Measurements from ENCODE around the gene CTSC. TPM values are rescaled to one million over a fixed set of nuclear protein-coding genes. Genes with fewer than 3 reads are reported as not detected.

CTSC gene
- total and polyA plus RNA-seq, 3 experiments from 2014 or later, result 128 to 261 (median 132) TPM

DNA sequence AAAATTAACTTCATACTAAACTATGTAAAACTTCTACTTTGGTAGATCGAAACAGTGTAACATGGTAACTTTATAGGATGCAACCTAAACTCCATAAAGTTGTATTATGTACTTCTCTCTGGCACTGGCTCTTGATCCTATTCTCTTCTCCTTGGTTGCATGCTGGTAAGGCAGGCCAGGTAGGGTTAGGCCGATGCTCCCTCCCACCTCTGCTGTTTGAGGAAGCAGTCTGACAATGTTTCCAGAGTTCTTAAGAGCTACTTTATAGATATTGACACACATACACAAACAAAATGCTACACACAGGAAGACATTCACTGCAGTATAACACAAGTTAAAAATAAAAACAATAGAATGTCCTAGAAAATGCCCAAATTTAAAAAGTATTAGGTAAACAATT lies 22.5 kb downstream of the CTSC start:
- no peaks in the 10 kb centered on the region for H3K9me3 Mint-ChIP-seq
- Histone ChIP-seq H3K4me1 (ENCODE audit: insufficient read depth, low read length) (no peaks in the 10 kb centered on the region), H3K27me3 (ENCODE audit: insufficient read depth, low read length, poor library complexity, severe bottlenecking) (no peaks in the 10 kb centered on the region), H3K4me3 (ENCODE audit: low read length) (no peak overlapping the region), H3K9me3 (ENCODE audit: low read length) (no peaks in the 10 kb centered on the region), H3K36me3 (ENCODE audit: insufficient read depth, low read length) (no peaks in the 10 kb centered on the region), H3K27ac (ENCODE audit: low read depth, low read length) (no peak overlapping the region)
- CTCF ChIA-PET, result no interaction called here
- POLR2A ChIA-PET, result no interaction called here
- H3K27ac Mint-ChIP-seq, result peak overlapping the region in 3 of 8 donors; percentile 5 to 70 (median 30)
- no peaks in the 10 kb centered on the region for H3K27me3 Mint-ChIP-seq
- H3K4me3 Mint-ChIP-seq, result no peak overlapping the region
- H3K4me1 Mint-ChIP-seq, result peaks cover 56 to 81% (median 79%) of the 10 kb centered on the region in 3 donors
- DNase-seq, result no peak
- peaks cover 0 to 63% (median 24%) of the 10 kb centered on the region in 3 donors for H3K36me3 Mint-ChIP-seq

DNA sequence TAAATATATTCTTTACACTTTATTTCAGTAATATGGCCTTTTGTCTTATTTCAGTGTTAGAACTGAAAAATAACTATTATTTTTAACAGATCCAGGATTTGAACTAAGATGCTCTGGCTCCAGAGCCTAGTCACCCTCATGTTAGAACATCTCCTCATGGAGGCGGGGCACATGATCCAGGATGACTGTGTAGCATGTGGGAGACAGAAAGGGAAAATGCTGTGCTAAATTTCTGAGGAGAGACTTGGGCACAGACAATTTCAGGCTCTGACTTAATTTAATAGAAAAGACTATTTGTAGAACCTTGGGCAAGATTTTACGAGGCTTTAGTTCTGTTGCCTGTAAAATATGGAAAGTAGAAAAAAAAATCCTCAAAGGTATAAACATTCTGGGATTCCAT lies 24.1 kb downstream of the CTSC start:
- Histone ChIP-seq H3K27me3 (ENCODE audit: insufficient read depth, low read length, poor library complexity, severe bottlenecking) (no peaks in the 10 kb centered on the region), H3K4me3 (ENCODE audit: low read length) (no peak overlapping the region), H3K9me3 (ENCODE audit: low read length) (no peaks in the 10 kb centered on the region), H3K4me1 (ENCODE audit: insufficient read depth, low read length) (no peaks in the 10 kb centered on the region), H3K27ac (ENCODE audit: low read depth, low read length) (no peak overlapping the region), H3K36me3 (ENCODE audit: insufficient read depth, low read length) (peaks cover 7% of the 10 kb centered on the region)
- Mint-ChIP-seq H3K4me1 (peaks cover 58 to 82% (median 77%) of the 10 kb centered on the region in 3 donors), H3K27me3 (no peaks in the 10 kb centered on the region), H3K36me3 (peaks cover 4 to 72% (median 32%) of the 10 kb centered on the region in 3 donors), H3K4me3 (peak overlapping the region in 2 of 7 donors; percentile 8 to 10), H3K9me3 (no peaks in the 10 kb centered on the region), H3K27ac (peak overlapping the region in 4 of 8 donors; percentile 4 to 46 (median 26))
- no peak for DNase-seq
- ChIA-PET CTCF (no interaction called here), POLR2A (no interaction called here)

DNA sequence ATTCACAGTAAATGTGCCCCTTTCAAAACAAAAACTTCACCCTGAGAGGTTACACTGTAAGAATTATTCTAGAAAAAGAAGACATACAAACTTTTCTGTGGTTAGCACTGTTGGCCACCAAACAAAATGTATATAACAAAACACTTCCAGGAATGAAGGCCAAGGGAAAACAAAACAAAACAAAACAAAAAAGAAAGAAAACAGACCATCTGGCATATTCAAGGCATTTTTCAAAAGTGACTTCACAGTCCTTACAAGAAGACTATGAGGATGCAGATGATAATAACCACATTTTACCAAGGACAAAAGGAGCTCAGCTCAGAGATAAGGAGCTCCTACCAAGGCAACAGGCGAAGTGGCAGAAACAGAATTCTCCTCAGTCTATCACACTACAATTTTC lies 24.9 kb downstream of the CTSC start:
- Mint-ChIP-seq H3K4me3 (peak overlapping the region in 4 of 7 donors; percentile 1 to 13 (median 6)), H3K36me3 (peaks cover 8 to 73% (median 34%) of the 10 kb centered on the region in 3 donors), H3K27ac (peak overlapping the region; percentile 22 to 86 (median 56)), H3K9me3 (no peaks in the 10 kb centered on the region), H3K27me3 (no peaks in the 10 kb centered on the region), H3K4me1 (peaks cover 55 to 80% (median 74%) of the 10 kb centered on the region in 3 donors)
- POLR2A ChIA-PET, result no interaction called here
- Histone ChIP-seq H3K27me3 (ENCODE audit: insufficient read depth, low read length, poor library complexity, severe bottlenecking) (no peaks in the 10 kb centered on the region), H3K36me3 (ENCODE audit: insufficient read depth, low read length) (peaks cover 12% of the 10 kb centered on the region), H3K9me3 (ENCODE audit: low read length) (no peaks in the 10 kb centered on the region), H3K27ac (ENCODE audit: low read depth, low read length) (no peak overlapping the region), H3K4me3 (ENCODE audit: low read length) (no peak overlapping the region), H3K4me1 (ENCODE audit: insufficient read depth, low read length) (no peaks in the 10 kb centered on the region)
- CTCF ChIA-PET, result no interaction called here
- no peak for DNase-seq

DNA sequence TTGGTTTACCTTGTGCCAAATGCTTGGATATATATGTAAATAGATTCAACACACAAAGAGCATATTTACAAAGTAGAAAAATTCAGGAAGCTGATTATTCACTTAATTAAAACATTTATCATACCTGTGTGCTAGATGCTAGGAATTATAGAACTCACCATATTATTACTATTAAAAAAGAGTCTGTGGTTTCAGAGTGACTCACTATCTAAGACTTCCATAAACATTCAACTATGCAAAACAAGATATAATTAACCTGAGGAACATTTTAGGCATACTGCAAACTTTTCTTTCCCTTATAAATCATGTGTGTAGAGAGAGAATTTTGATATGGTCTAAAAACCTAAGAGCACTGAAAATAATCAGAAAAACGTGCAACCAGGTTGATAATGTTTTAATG lies 27.3 kb downstream of the CTSC start:
- ChIA-PET CTCF (no interaction called here), POLR2A (no interaction called here)
- DNase-seq, result no peak
- no peak overlapping the region for H3K27ac ChIP-seq (ENCODE audit: low read depth, low read length)
- H3K4me3 ChIP-seq (ENCODE audit: low read length), result no peak overlapping the region
- no peak overlapping the region for H3K27ac Mint-ChIP-seq
- peaks cover 19% of the 10 kb centered on the region for H3K36me3 ChIP-seq (ENCODE audit: insufficient read depth, low read length)
- H3K36me3 Mint-ChIP-seq, result peaks cover 25 to 81% (median 41%) of the 10 kb centered on the region in 3 donors
- no peaks in the 10 kb centered on the region for H3K27me3 ChIP-seq (ENCODE audit: insufficient read depth, low read length, poor library complexity, severe bottlenecking)
- H3K4me1 Mint-ChIP-seq, result peaks cover 58 to 81% (median 71%) of the 10 kb centered on the region in 3 donors
- no peak overlapping the region for H3K4me3 Mint-ChIP-seq
- H3K27me3 Mint-ChIP-seq, result no peaks in the 10 kb centered on the region
- H3K9me3 ChIP-seq (ENCODE audit: low read length), result no peaks in the 10 kb centered on the region
- no peaks in the 10 kb centered on the region for H3K4me1 ChIP-seq (ENCODE audit: insufficient read depth, low read length)
- peaks cover 0 to 6% (median 0%) of the 10 kb centered on the region in 5 donors for H3K9me3 Mint-ChIP-seq

DNA sequence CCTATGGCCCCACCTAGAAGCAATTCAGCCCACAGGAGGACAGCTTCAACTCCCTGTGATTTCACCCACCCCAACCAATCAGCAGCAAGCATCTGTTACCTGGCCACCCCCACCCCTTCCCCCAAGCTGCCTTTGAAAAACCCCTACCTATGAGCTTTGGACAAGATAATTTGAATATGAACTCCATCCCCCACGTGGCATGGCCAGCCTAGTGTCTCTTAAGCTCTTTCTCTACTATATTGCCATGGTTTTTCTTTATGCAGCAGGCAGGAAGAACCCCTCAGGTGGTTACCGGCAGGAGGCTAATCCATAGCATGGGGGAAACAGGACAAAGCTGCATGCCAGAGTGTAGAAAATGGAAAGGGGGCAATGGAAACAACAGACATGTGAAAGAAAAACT lies 29.0 kb downstream of the CTSC start:
- Mint-ChIP-seq H3K36me3 (peaks cover 29 to 86% (median 45%) of the 10 kb centered on the region in 3 donors), H3K27ac (peak overlapping the region in 2 of 8 donors; percentile 32 to 81), H3K4me3 (no peak overlapping the region), H3K27me3 (no peaks in the 10 kb centered on the region), H3K4me1 (peaks cover 54 to 77% (median 71%) of the 10 kb centered on the region in 3 donors), H3K9me3 (peaks cover 0 to 6% (median 0%) of the 10 kb centered on the region in 5 donors)
- POLR2A ChIA-PET, result no interaction called here
- CTCF ChIA-PET, result no interaction called here
- H3K4me3 ChIP-seq (ENCODE audit: low read length), result no peak overlapping the region
- peaks cover 22% of the 10 kb centered on the region for H3K36me3 ChIP-seq (ENCODE audit: insufficient read depth, low read length)
- H3K27ac ChIP-seq (ENCODE audit: low read depth, low read length), result no peak overlapping the region
- H3K27me3 ChIP-seq (ENCODE audit: insufficient read depth, low read length, poor library complexity, severe bottlenecking), result no peaks in the 10 kb centered on the region
- H3K9me3 ChIP-seq (ENCODE audit: low read length), result no peaks in the 10 kb centered on the region
- DNase-seq, result no peak
- no peaks in the 10 kb centered on the region for H3K4me1 ChIP-seq (ENCODE audit: insufficient read depth, low read length)

DNA sequence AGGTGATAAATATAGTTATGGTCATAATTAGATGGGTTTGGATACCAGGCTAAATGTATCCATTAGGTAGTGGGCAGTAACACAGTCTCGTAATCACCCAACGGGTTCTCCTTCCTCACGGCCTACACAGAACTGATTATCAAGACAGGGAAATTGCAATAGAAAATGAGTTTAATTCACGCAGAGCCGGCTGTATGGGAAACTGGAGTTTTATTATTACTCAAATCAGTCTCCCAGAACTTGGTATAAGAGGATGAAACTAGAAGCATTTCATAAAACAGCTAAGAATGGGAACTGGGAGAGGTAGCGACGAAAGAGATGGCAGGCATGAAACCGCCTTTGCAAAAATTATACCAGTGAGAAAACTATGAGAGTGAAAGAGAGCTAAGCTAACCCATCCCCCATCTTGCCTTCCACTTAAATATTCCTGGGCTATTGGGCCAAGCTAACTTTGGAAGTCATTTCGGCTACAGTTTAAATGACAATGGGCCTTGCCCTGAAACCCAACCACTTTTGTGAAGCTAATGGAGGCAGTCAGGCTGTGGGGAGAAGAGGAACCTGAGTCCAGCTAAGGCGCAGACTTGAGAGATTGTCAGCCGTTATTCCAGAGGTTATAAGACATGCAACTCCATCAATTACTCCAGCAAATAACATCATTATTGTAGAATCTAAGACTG lies 29.6 kb downstream of the CTSC start:
- H3K4me3 Mint-ChIP-seq, result peak overlapping the region in 1 of 7 donors; percentile 28
- H3K27ac ChIP-seq (ENCODE audit: low read depth, low read length), result no peak overlapping the region

DNA sequence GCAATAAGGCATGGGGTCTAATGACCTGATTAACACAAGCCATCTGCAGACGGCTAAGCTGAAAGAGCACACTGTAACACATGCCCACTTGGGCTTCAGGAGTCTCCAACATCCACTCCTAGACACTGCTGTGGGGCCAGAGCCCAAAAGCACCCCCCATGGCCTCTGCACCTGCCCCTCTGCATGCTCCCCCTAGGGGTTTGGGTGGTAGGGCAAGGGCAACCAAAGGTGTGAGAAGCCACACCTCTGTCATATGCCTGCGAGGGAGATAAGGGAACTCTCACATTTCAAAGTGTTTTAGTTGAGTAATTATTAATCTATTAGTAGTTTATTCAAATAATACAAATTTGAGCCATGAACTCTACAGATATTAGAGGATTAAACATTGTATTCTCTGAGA lies 30.8 kb downstream of the CTSC start:
- Histone ChIP-seq H3K36me3 (ENCODE audit: insufficient read depth, low read length) (peaks cover 22% of the 10 kb centered on the region), H3K27me3 (ENCODE audit: insufficient read depth, low read length, poor library complexity, severe bottlenecking) (no peaks in the 10 kb centered on the region), H3K4me1 (ENCODE audit: insufficient read depth, low read length) (no peaks in the 10 kb centered on the region), H3K4me3 (ENCODE audit: low read length) (no peak overlapping the region), H3K9me3 (ENCODE audit: low read length) (no peaks in the 10 kb centered on the region), H3K27ac (ENCODE audit: low read depth, low read length) (no peak overlapping the region)
- no peak for DNase-seq
- ChIA-PET POLR2A (no interaction called here), CTCF (interaction anchor here (1.7 to 2.3 kb wide), 2 partner anchors 10 to 11 kb away, joined by 3 to 5 read pairs; no protein-coding TSS in a partner anchor)
- peaks cover 34 to 87% (median 51%) of the 10 kb centered on the region in 3 donors for H3K36me3 Mint-ChIP-seq
- H3K9me3 Mint-ChIP-seq, result peaks cover 0 to 6% (median 0%) of the 10 kb centered on the region in 5 donors
- H3K4me3 Mint-ChIP-seq, result no peak overlapping the region
- H3K4me1 Mint-ChIP-seq, result peaks cover 56 to 77% (median 69%) of the 10 kb centered on the region in 3 donors
- H3K27me3 Mint-ChIP-seq, result no peaks in the 10 kb centered on the region
- no peak overlapping the region for H3K27ac Mint-ChIP-seq

More for the DNA sequence above, 29.6 kb downstream of the CTSC start:
- Histone ChIP-seq H3K36me3 (ENCODE audit: insufficient read depth, low read length) (peaks cover 22% of the 10 kb centered on the region), H3K4me1 (ENCODE audit: insufficient read depth, low read length) (no peaks in the 10 kb centered on the region), H3K9me3 (ENCODE audit: low read length) (no peaks in the 10 kb centered on the region), H3K4me3 (ENCODE audit: low read length) (no peak overlapping the region), H3K27me3 (ENCODE audit: insufficient read depth, low read length, poor library complexity, severe bottlenecking) (no peaks in the 10 kb centered on the region)
- Mint-ChIP-seq H3K27ac (peak overlapping the region in 2 of 8 donors; percentile 4 to 24), H3K27me3 (no peaks in the 10 kb centered on the region), H3K4me1 (peaks cover 54 to 77% (median 71%) of the 10 kb centered on the region in 3 donors), H3K36me3 (peaks cover 34 to 90% (median 49%) of the 10 kb centered on the region in 3 donors), H3K9me3 (peaks cover 0 to 6% (median 0%) of the 10 kb centered on the region in 5 donors)
- CTCF ChIA-PET, result interaction anchor here (1.7 to 2.3 kb wide), 2 partner anchors 10 to 11 kb away, joined by 3 to 5 read pairs; no protein-coding TSS in a partner anchor
- no peak for DNase-seq
- POLR2A ChIA-PET, result no interaction called here

DNA sequence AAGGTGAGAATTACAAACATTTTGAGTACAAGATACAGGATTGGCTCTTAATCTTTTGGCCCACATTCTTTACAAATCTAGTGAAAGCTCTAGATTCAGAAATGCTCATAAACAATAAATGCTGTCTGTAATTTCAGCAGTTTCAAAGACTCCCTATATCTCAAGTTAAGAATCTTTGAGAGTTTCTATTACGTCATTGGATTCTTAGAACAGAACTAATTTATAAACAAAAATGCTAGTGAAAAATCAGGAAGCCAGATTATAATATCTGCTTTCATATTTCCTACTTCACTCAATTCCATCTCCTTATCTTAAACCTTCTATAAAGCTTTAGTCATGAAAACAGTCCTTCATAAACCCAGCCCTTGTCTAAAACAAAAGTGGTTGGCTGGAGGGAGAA lies 32.1 kb downstream of the CTSC start:
- no peaks in the 10 kb centered on the region for H3K27me3 ChIP-seq (ENCODE audit: insufficient read depth, low read length, poor library complexity, severe bottlenecking)
- no peak overlapping the region for H3K4me3 ChIP-seq (ENCODE audit: low read length)
- H3K4me3 Mint-ChIP-seq, result no peak overlapping the region
- H3K27ac Mint-ChIP-seq, result peak overlapping the region in 6 of 8 donors; percentile 48 to 90 (median 60)
- no peaks in the 10 kb centered on the region for H3K4me1 ChIP-seq (ENCODE audit: insufficient read depth, low read length)
- H3K27me3 Mint-ChIP-seq, result no peaks in the 10 kb centered on the region
- peaks cover 34 to 85% (median 51%) of the 10 kb centered on the region in 3 donors for H3K36me3 Mint-ChIP-seq
- no peaks in the 10 kb centered on the region for H3K9me3 ChIP-seq (ENCODE audit: low read length)
- peaks cover 22% of the 10 kb centered on the region for H3K36me3 ChIP-seq (ENCODE audit: insufficient read depth, low read length)
- no peak for DNase-seq
- ChIA-PET CTCF (interaction anchor here (1.0 to 1.2 kb wide), 2 partner anchors 10 to 20 kb away, joined by 3 read pairs; no protein-coding TSS in a partner anchor), POLR2A (no interaction called here)
- peaks cover 0 to 6% (median 0%) of the 10 kb centered on the region in 5 donors for H3K9me3 Mint-ChIP-seq
- H3K4me1 Mint-ChIP-seq, result peaks cover 60 to 79% (median 70%) of the 10 kb centered on the region in 3 donors
- no peak overlapping the region for H3K27ac ChIP-seq (ENCODE audit: low read depth, low read length)
